Amniotic stem cell (primary cell): ENCODE results near the gene OPCML.

ENCODE experiments used
- DNase-seq: peaks from one replicate; lab custom pipeline; 2025; lab: John Stamatoyannopoulos, UW

The OPCML gene

DNA sequence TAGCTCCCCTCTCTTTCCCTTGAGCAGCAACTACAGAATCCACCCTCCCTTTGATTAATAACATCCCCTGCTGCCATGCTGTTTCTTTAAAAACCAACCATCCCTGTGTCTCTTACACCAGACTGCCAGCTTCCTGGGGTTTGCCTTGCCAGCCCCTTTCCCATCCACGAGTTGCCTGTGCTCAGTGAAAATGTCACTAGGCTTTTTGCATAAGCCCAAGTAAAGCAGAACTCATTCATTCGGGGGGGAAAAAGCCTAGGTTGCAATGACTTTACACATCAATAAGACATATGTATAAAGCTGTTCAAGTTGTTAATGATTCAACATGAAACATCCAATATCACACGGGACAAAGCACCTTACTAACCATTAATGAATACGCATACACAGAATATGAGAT lies 398.7 kb downstream of the OPCML start:
- no peak for DNase-seq

DNA sequence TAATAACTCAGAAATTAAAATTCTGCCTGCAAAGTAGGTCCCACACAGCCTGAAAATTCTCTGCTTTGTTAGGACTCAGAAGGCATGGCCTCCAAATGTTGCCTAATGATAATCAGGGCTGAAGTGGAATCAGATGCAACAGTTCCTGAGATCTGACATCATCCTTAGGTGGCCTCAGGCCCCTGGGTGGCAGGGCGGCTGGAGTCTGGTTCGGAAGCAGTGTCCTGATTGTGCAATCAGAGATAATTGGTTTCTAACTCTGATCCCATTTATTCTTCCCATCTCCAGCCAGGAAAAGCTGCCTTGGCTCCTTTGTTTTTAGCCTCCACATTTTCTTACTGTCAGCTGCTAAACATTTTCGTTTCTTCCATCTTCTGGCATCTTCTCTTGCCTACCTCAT lies 399.3 kb downstream of the OPCML start:
- no peak for DNase-seq

DNA sequence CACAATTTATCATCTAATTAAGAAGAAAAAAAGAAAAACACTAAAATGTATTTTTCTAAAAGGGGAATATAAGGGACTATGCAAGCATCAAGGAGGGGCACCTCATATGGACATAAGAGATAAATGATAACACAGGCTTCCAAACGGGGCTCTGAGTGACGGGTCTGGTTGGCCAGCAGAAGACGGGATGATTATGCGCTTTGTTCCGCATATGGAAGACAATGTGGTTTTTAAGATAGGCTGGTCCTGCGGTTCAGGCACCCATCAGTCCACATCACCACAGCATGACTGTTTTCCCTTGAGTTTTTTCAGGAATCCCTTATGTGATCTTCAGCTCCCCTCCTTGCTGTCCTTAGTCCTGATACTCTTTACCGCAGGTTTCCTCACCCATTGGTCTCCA lies 404.6 kb downstream of the OPCML start:
- no peak for DNase-seq

GRCh38 chr11:133123796-133124195 lies 408.5 kb downstream of the OPCML start:
- DNase-seq, result no peak

DNA sequence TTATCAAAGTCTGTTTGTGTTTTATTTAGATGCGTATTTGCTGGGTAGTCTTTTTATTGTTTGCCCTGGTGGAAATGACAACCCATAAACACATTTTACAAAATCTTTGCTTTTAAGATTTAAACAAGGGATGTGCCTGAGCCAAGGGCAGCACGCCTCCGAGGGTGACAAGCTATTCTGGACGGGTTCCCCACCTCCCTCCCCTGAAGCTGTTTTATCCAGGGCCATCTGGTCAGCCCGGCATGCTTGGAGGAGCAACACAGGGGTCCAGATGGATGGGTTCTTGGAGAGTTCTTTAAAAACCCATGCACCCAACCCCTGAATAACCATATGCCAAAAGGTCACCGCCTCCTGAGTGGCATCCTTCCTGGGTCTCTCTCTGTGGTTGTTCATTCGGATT lies 408.9 kb downstream of the OPCML start:
- DNase-seq, result no peak

DNA sequence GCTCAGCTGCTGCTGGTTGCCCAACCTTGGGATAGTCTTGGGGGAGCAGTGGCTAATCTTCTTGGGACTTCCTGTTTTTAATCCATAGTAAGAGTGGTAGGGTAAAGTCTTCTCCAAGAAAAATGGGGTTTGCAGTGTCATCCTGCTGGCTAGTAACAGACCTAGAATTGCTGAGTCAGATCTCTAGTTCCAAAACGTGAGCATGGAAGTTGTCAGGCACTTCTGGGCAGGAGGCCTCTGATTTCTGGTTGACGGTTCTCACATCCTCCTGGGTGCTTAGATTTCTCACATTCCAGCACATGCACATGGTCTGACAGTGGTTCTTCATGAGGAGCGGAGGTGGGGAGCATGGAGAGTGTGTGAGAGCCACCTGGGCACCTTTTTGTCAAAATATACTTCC lies 410.0 kb downstream of the OPCML start:
- DNase-seq, result no peak

- no peak for DNase-seq
These were observed 413.6 kb downstream of the OPCML start for GRCh38 chr11:133118563-133119268.

- no peak for DNase-seq
These were observed 417.2 kb downstream of the OPCML start for GRCh38 chr11:133115099-133115498.

DNA sequence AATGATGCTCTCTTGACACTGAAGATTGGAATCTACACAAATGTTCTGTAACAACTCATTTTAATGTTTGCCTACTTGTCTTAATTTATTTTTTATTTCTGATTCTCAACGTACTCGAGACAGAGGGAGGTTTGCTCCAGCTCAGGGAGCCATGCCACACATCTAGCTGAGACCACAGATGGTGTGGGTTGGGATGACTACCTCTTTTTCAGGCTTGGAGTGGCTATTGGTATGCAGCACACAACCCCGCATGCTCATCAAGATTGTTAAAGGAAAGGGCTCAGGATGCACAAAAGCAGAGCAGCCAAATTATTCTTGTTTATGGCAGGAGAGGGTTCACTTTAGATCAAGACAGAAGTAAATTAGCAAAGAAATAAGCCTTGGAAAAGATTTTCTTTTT lies 424.5 kb downstream of the OPCML start:
- no peak for DNase-seq

GRCh38 chr11:133107136-133107535 lies 425.2 kb downstream of the OPCML start:
- DNase-seq, result no peak

DNA sequence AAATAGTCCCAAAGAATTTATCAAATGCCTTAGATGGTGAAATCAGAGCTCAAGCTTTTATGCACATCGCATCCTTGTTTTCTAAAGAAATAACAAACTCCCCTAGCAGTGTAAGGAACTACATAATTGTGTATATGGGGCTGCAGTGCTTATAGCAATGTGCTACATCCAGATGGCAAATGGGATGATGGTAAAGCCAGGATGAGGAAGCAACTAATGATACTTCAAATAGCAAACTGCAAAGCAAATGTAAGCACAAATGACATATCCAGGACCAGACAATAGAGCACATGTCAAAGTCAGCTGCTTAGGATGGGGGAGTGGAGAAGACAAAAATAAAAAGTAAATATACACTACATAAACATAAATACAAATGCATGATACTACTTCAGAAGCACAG lies 425.9 kb downstream of the OPCML start:
- no peak for DNase-seq

DNA sequence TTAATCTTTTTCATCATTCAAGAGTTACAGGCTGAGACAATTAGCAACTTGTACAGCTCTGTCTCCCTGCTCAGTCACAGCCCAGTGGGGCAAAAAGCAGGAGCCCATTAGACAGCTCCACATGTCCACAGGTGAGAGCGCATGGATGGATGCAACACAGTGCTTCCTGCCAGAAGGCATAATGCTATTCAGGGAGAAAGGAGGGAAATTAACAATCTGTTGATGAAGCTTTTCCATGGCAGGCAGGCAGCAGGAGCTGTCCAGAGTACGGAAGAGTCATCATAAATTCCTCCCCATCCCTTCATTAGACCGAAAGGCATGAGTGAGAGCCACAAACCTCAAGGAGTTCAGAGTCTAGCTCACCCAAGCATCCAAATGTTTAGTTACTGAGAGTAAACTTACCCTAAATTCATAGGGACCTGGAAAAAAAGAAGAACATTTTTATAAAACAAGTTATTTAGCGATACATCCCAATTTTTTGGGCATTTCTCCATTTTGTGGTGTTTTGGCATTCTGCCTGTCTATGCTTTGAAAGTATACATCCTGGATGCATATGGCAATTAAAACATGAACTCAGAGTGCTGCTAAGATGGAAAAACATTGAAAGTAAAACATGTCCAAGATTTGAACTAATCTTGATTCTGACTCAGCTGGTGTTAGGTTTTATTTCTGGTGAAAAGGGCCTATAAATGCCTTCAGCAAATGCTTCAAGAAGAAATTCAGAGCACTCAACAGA lies 428.1 kb downstream of the OPCML start:
- no peak for DNase-seq

- DNase-seq, result no peak
These were observed 435.3 kb downstream of the OPCML start for GRCh38 chr11:133096981-133097380.

DNA sequence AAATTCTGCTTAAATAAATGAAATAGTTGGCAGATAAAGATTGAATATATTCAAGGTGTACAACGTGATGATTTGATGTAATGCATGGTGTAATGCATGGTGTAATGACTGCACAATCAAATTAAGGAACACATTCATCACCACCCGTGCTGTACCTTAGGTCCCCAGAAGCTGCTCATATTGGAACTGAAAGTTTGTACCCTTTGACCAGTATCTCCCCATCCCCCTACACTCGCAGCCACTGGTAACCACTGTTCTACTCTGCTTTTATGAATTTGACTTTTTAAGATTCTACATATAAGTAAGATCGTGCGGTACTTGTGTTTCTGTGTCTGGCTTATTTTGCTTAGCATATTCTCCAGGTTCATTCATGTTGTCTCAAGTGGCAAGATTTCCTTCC lies 445.8 kb downstream of the OPCML start:
- no peak for DNase-seq

DNA sequence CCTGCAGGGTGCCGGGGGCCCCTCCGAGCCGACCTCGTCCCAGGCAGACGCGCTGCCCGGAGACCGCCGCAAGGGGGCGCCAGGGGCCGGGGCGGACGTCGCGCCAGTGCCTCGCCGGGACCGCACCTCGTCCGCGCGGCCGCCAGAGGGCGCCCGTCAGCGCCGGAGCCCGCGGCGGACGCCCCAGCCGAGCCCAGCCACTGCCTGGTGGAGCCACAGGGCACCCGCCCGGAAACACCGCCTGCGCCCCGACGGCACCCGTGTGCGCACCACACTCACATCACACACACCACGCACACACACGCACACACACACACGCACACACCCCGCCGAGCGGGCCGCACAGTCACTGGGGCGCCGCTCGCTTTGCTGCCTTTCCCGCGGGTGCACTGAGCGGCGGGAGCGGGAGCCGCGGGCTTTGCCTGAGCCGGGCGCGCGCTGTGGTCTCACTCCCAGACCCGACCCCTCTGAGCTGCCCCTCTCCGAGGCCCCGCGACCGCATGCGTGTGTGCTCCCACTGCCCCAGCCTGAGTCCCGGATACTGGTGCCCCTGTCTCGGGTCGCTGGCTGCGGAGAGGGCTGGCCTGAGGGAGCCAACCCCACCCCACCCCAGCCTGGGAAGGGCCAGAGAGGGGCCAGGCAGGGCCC lies 449.3 kb downstream of the OPCML start:
- no peak for DNase-seq

DNA sequence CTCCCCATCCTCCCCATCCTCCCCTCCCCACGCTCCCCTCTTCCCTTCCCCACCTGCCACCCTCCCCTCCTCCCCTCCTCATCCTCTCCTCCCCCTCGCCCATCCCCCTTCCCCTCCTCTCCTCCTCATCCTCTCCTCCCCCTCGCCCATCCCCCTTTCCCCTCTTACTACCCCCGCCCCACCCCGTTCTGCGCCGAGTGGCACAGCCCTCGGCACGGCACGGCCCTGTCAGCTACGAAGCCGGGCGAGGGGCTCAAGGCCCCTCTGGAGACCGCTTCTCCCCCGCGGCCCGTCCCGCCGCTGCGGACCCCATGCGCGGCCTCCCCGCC lies 449.9 kb downstream of the OPCML start:
- no peak for DNase-seq

DNA sequence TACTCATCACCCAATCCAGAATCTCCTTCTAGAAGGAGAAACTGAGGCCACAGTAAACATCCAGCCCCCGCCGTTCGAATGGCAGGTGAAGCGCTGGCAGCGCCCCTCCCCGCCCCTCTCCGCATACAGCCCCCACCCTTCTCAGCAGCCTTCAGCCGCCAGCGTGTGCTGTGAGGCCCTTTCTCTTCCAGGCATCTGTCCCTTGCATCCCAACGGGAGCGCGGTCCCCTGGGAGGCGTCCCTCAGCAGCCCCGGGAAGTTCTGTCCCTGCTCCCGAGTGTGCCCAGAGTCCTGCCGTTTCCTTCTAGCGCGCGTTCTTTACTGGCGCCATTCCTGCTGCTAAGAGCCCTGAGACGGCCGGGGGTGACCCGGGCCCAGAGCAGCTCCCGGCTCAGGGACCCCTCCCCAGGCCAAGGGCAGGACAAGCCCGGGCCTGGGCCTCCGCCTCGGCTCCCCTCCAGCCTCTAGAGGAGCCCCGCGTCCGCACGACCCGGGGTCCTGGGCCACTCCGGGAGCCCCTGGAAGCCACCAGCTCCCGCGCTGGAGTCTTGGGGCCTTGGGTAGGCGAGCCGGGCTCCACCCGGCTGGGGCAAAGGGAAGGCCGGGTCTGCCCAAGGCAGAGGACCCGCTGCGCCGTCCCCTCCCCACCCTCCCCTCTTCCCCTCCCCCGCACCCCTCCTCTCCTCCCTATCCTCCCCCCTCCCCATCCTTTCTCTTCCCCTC lies 450.4 kb downstream of the OPCML start:
- no peak for DNase-seq

DNA sequence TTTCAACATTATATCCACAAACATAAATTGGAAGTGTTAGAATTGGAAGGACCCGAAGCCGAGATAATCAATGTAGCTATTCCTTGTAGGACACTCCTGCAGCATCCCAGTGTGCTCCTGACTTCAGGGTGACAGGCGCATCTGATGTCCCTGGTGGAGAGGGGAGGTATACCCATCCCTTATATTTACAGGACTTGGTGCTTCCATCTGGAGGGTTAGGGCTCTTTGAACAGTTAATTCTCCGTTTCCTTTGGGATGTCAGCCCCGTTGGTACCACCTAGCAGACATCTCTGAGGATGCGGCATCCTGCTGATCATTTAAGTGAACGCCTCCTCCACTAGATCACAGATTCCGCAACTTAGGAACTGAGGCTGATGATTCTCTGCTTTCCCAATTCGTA lies 451.3 kb downstream of the OPCML start:
- DNase-seq, result no peak

- DNase-seq, result no peak
These were observed 453.5 kb downstream of the OPCML start for GRCh38 chr11:133078591-133079404.

- no peak for DNase-seq
These were observed 454.3 kb downstream of the OPCML start for GRCh38 chr11:133078012-133078411.

GRCh38 chr11:133075351-133075750 lies 456.9 kb downstream of the OPCML start:
- DNase-seq, result no peak
